Tongue (tissue), 2 donors: ENCODE results near the gene RUNX1. TPM values are rescaled to one million over a fixed set of nuclear protein-coding genes. Genes with fewer than 3 reads are reported as not detected.

Experiments used
- DNase-seq: peaks from one replicate; pipeline ENCODE4 v3.0.0-alpha.2; 2015
- total RNA-seq: library from RNA; depleted of rRNA; stranded (reverse); fragments of >200 nt; gene quantifications from one replicate; pipeline ENCODE4 v1.2.3, GENCODE V29; 2014

RUNX1 gene
- total RNA-seq, 1 donor from 2014 or later: 12.6 TPM

- no peak for DNase-seq
Measured at GRCh38 chr21:34892209-34892608, 156.9 kb downstream of the RUNX1 start.

GRCh38 chr21:34891613-34891943 is 157.5 kb downstream of the RUNX1 start:
- no peak for DNase-seq

- DNase-seq: peak; percentile 64
Measured at GRCh38 chr21:34890724-34891612, 158.1 kb downstream of the RUNX1 start.

- no peak for DNase-seq
Measured at GRCh38 chr21:34890470-34890723, 158.7 kb downstream of the RUNX1 start.

- peak; percentile 91 for DNase-seq
Measured at GRCh38 chr21:34889676-34890469, 159.2 kb downstream of the RUNX1 start.

GRCh38 chr21:34889320-34889675 is 159.8 kb downstream of the RUNX1 start:
- peak; percentile 80 for DNase-seq

GRCh38 chr21:34888569-34889319 is 160.4 kb downstream of the RUNX1 start:
- DNase-seq: peak; percentile 97

- peak; percentile 76 for DNase-seq
Measured at GRCh38 chr21:34887725-34888568, 161.2 kb downstream of the RUNX1 start.

- no peak for DNase-seq
Measured at GRCh38 chr21:34887105-34887442, 162.0 kb downstream of the RUNX1 start.

GRCh38 chr21:34886240-34887104 is 162.6 kb downstream of the RUNX1 start:
- DNase-seq: peak; percentile 58

- peak; percentile 29 for DNase-seq
Measured at GRCh38 chr21:34885626-34886239, 163.4 kb downstream of the RUNX1 start.

- no peak for DNase-seq
Measured at GRCh38 chr21:34885125-34885524, 164.0 kb downstream of the RUNX1 start.

GRCh38 chr21:34884346-34884929 is 164.7 kb downstream of the RUNX1 start:
- DNase-seq: no peak

- no peak for DNase-seq
Measured at GRCh38 chr21:34883491-34884271, 165.4 kb downstream of the RUNX1 start.

- no peak for DNase-seq
Measured at GRCh38 chr21:34882719-34883131, 166.4 kb downstream of the RUNX1 start.

GRCh38 chr21:34881839-34882371 is 167.2 kb downstream of the RUNX1 start:
- DNase-seq: no peak

- DNase-seq: no peak
Measured at GRCh38 chr21:34881421-34881820, 167.7 kb downstream of the RUNX1 start.

GRCh38 chr21:34880401-34880800 is 168.7 kb downstream of the RUNX1 start:
- DNase-seq: no peak

GRCh38 chr21:34878940-34879339 is 170.2 kb downstream of the RUNX1 start:
- DNase-seq: no peak
